Choroid plexus epithelial cell (primary cell): ENCODE measurements around the gene DUSP6.

Source experiments
- DNase-seq: peaks from one replicate; pipeline ENCODE4 v3.0.0-alpha.2; 2010; ENCODE audit warnings: low read depth
- H3K4me3 ChIP-seq: 2 replicates; pipeline ENCODE4 v1.5.1; 2011; ENCODE audit warnings: low read depth, mild to moderate bottlenecking, control low read depth, low read length, moderate library complexity
- TF ChIP-seq, protein P1 (sequence below): conservative IDR thresholded peaks from 2 replicates; pipeline ENCODE4 v1.5.1; 2011; ENCODE audit warnings: low read depth, mild to moderate bottlenecking, control low read depth, inconsistent platforms, low read length, moderate library complexity

DUSP6 gene

DNA sequence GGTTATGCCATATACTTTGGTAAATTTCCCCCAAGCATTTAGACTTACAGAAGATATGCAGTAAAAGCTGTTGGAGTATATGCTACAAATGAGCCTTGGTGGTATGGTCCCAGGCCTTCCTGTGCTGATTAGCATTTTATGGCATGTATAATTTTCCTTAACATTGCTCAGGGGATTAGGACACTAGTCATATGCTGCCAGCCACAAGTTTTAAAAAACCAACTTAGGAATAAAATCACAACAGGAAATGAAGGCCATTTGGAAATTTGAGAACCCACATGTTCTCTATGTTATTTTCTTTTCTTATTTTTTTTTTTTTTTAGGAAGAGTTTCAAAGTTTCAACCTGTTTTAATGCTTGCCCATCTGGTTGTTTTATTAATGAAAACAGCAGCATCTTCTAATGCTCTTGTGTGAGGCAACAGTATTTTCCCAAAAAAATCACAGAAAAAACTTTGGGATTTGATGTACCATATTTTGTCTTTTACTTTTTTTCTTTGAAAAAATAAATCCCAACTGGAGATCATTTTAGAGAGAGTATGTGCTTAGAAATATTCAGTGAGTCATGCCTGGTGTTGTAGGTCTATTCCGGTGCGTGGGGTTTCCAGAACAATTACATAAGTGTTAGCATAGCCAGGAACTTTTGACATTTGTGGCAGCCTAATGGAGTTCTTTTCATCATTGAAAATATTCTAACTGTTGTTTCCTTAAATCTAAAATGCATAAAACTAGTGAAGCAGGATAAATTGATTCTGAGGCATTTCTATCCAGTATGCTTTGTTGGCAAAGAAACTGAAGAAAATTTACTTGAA is 21.7 kb upstream of the DUSP6 start:
- no peak overlapping the region for H3K4me3 ChIP-seq
- peak; percentile 92 for DNase-seq
- TF ChIP-seq, protein P1, sequence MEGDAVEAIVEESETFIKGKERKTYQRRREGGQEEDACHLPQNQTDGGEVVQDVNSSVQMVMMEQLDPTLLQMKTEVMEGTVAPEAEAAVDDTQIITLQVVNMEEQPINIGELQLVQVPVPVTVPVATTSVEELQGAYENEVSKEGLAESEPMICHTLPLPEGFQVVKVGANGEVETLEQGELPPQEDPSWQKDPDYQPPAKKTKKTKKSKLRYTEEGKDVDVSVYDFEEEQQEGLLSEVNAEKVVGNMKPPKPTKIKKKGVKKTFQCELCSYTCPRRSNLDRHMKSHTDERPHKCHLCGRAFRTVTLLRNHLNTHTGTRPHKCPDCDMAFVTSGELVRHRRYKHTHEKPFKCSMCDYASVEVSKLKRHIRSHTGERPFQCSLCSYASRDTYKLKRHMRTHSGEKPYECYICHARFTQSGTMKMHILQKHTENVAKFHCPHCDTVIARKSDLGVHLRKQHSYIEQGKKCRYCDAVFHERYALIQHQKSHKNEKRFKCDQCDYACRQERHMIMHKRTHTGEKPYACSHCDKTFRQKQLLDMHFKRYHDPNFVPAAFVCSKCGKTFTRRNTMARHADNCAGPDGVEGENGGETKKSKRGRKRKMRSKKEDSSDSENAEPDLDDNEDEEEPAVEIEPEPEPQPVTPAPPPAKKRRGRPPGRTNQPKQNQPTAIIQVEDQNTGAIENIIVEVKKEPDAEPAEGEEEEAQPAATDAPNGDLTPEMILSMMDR = no peak

GRCh38 chr12:89372584-89373370 is 20.5 kb upstream of the DUSP6 start:
- DNase-seq = no peak
- H3K4me3 ChIP-seq = no peak overlapping the region
- TF ChIP-seq, protein P1 = no peak

DNA sequence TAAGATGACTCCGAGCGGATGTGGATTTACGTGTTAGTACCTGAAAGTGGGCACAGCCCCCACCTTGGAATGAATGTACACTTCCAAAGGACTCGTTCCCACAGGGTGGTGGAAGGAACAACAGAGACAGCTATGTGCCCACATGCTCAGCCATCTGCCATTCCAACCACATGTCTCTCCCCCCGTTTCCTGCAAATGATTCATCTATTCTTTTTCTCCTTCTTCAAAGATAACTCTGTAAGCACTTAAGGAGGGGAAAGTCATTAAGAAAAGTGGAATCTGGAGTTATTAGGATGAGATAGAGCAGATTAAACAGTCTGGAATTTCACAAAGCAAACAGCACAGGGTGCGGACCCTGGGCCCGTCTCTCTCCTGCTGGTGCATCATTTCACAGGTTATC is 18.5 kb upstream of the DUSP6 start:
- DNase-seq = peak; percentile 74
- TF ChIP-seq, protein P1 = no peak
- H3K4me3 ChIP-seq = no peak overlapping the region

DNA sequence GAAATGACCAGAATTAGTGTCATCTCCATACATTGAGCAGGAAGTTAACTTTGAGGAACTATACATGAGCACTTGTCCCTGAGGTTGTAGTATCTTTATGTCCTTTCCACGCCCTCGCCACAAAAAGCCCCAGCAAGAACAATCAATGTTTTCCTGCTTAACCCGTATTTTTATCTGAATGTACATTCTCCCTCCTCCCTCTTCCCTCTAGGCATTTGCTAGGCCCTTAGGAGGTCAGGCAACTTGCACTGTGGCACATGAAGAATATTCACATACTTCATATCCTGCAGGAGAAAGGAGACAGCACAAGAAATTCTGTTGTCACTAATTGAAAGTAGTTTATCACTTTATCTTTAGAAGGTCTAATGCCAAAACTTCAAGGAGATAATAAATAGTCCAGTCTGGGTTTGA is 18.1 kb upstream of the DUSP6 start:
- DNase-seq = no peak
- TF ChIP-seq, protein P1 = no peak
- H3K4me3 ChIP-seq = no peak overlapping the region

- DNase-seq = no peak
- TF ChIP-seq, protein P1 = no peak
- no peak overlapping the region for H3K4me3 ChIP-seq
Observed at GRCh38 chr12:89369166-89369565, 16.9 kb upstream of the DUSP6 start.

- H3K4me3 ChIP-seq = no peak overlapping the region
- TF ChIP-seq, protein P1 = no peak
- no peak for DNase-seq
Observed at GRCh38 chr12:89368391-89368790, 16.1 kb upstream of the DUSP6 start.
